Activated CD8-positive, alpha-beta memory T cell treated with anti-CD3 and anti-CD28 coated beads for 24 hours (primary cell): ENCODE measurements around the gene TBC1D10A.

ENCODE experiments used
- DNase-seq: peaks from one replicate; pipeline ENCODE4 v3.0.0-alpha.2; 2020

Gene TBC1D10A

GRCh38 chr22:30285176-30285845 lies 41.4 kb downstream of the TBC1D10A start:
- DNase-seq: no peak

- no peak for DNase-seq
Measured at GRCh38 chr22:30284666-30285065, 42.1 kb downstream of the TBC1D10A start.

GRCh38 chr22:30284172-30284571 lies 42.6 kb downstream of the TBC1D10A start:
- no peak for DNase-seq

GRCh38 chr22:30283342-30283741 lies 43.4 kb downstream of the TBC1D10A start:
- no peak for DNase-seq

- no peak for DNase-seq
Measured at GRCh38 chr22:30282616-30283046, 44.1 kb downstream of the TBC1D10A start.

GRCh38 chr22:30280505-30280904 lies 46.2 kb downstream of the TBC1D10A start:
- no peak for DNase-seq

- DNase-seq: no peak
Measured at GRCh38 chr22:30279932-30280331, 46.8 kb downstream of the TBC1D10A start.

GRCh38 chr22:30279046-30279788 lies 47.5 kb downstream of the TBC1D10A start:
- no peak for DNase-seq

- no peak for DNase-seq
Measured at GRCh38 chr22:30277547-30278344, 49.0 kb downstream of the TBC1D10A start.

GRCh38 chr22:30276039-30276438 lies 50.7 kb downstream of the TBC1D10A start:
- no peak for DNase-seq

- DNase-seq: no peak
Measured at GRCh38 chr22:30275625-30276024, 51.1 kb downstream of the TBC1D10A start.

GRCh38 chr22:30274437-30274812 lies 52.3 kb downstream of the TBC1D10A start:
- DNase-seq: no peak

- no peak for DNase-seq
Measured at GRCh38 chr22:30273711-30274436, 52.9 kb downstream of the TBC1D10A start.

GRCh38 chr22:30272781-30273601 lies 53.8 kb downstream of the TBC1D10A start:
- no peak for DNase-seq

- DNase-seq: no peak
Measured at GRCh38 chr22:30270832-30271231, 55.9 kb downstream of the TBC1D10A start.

- no peak for DNase-seq
Measured at GRCh38 chr22:30268331-30268730, 58.4 kb downstream of the TBC1D10A start.

GRCh38 chr22:30267382-30268302 lies 59.1 kb downstream of the TBC1D10A start:
- peak; percentile 76 for DNase-seq

- peak; percentile 89 for DNase-seq
Measured at GRCh38 chr22:30266445-30267381, 60.0 kb downstream of the TBC1D10A start, which contains the start of gene OSM. OSM (minus strand) TSS chr22:30266851; CDS start chr22:30266799, 52 bp downstream.

GRCh38 chr22:30265823-30266444 lies 60.8 kb downstream of the TBC1D10A start:
- DNase-seq: peak; percentile 96
